Measurements from ENCODE around the gene CDC25B. TPM values are rescaled to one million over a fixed set of nuclear protein-coding genes. Genes with fewer than 3 reads are reported as not detected.

The CDC25B gene
- 60.6 TPM for total RNA-seq

DNA sequence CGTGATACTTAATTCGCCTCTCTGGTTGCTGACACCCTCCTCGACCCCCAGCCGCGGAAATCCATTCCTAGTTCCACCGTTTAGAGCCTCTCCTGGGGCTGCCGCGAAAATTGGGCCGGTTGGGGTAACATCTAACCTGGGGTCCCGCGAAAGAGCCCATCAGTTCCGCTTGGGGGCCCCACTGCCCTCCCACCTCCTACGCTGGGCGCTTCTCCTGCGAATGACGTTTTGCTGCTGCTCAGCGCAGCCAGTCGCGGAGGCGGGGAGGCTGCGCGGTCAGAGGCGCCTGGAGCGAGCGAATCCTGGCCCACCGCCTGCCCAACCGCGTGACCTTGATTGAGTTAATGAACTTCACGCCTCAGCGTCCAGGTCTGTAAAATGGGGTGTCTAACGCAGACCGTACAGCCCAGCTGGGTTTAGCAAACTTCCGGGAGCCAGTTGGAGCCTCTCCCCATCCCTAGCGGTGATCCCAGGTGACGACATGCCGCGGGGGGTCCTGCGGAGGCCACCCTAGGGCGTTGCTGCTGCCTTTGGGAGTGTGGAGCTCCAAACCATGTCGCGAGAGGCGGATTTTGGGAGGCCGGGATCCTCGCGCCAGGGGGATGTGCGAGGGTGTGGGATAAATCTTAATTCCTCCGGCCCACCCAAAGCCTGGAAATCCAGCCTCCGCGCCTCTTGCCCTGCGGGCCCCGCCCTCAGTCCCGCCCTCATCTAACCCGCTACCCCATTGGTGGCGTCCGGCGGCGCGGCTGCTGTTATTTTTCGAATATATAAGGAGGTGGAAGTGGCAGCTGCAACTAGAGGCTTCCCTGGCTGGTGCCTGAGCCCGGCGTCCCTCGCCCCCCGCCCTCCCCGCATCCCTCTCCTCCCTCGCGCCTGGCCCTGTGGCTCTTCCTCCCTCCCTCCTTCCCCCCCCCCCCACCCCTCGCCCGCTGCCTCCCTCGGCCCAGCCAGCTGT, at the start of gene CDC25B:
Gene CDC25B, plus strand, starts transcription at position 800 of the 958 bp plus-strand sequence. CDS start 222 bp downstream, outside the sequence.
- Histone ChIP-seq H3K27ac (peak within 1 kb of the TSS; percentile 91 to 96), H3K36me3 (peaks cover 6 to 7% of the 10 kb centered on the region in 2 donors), H3K9me3 (no peaks in the 10 kb centered on the region), H3K4me3 (peak within 1 kb of the TSS; percentile 66 to 74), H3K4me1 (peaks cover 14 to 27% of the 10 kb centered on the region in 2 donors), H3K27me3 (no peaks in the 10 kb centered on the region)
- TF ChIP-seq, protein P1, sequence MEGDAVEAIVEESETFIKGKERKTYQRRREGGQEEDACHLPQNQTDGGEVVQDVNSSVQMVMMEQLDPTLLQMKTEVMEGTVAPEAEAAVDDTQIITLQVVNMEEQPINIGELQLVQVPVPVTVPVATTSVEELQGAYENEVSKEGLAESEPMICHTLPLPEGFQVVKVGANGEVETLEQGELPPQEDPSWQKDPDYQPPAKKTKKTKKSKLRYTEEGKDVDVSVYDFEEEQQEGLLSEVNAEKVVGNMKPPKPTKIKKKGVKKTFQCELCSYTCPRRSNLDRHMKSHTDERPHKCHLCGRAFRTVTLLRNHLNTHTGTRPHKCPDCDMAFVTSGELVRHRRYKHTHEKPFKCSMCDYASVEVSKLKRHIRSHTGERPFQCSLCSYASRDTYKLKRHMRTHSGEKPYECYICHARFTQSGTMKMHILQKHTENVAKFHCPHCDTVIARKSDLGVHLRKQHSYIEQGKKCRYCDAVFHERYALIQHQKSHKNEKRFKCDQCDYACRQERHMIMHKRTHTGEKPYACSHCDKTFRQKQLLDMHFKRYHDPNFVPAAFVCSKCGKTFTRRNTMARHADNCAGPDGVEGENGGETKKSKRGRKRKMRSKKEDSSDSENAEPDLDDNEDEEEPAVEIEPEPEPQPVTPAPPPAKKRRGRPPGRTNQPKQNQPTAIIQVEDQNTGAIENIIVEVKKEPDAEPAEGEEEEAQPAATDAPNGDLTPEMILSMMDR (IDR thresholded peaks at IDR 0.05): peak; percentile 36 to 78 (median 45)
- peak; percentile 85 to 98 for DNase-seq (ENCODE audit: low spot score in 2 of 2)
- intact Hi-C loops (cut with DNase I): loop anchor here (1.0 kb wide), 2 partner anchors 13 to 25 kb away; partner anchors contain the start of gene AP5S1

DNA sequence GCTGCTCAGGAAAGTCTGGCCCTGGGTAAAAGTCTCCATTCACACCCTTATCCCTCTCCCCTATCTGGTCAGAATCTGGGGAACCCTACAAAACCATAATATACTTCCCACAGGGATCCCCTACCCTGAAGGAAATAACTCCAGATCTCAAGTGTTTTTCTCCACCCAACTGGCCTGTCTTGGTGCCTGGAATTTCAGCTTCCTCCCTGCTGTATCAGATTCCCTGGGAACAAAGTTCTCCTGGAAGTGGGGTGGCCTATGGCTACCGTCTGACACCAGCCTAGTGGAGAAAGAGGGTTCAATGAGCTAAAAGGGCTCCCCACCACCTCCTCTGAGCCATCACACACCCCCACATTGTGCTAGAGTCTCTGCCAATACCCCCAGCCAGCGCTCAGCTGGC, 48.6 kb upstream of the CDC25B start:
- Histone ChIP-seq H3K9me3 (no peaks in the 10 kb centered on the region), H3K36me3 (no peaks in the 10 kb centered on the region), H3K4me1 (peaks cover 3 to 8% of the 10 kb centered on the region in 2 donors), H3K4me3 (no peak overlapping the region), H3K27me3 (no peaks in the 10 kb centered on the region), H3K27ac (no peak overlapping the region)
- TF ChIP-seq, protein P1 (IDR thresholded peaks at IDR 0.05): no peak
- intact Hi-C loops (cut with DNase I): no loop called here
- no peak for DNase-seq (ENCODE audit: low spot score in 2 of 2)

DNA sequence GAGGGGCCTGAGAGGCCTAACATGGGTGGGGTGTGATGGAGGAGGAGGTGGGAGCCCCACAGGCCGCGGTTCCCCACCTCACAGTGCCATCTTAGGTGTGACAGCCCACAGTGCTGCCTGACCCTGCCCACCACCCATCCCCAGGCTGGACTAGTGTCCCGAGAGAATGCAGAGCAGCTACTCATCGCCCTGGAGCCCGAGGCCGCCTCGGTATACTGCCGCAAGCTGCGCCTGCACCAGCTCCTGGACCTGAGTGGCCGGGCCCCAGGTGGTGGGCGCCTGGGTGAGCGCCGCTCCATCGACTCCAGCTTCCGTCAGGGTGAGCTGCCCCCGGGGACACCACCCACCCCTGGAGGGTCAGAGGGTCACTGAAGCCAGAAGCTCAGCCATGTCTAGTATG, 48.0 kb upstream of the CDC25B start:
- H3K27ac ChIP-seq: no peak overlapping the region
- no peaks in the 10 kb centered on the region for H3K9me3 ChIP-seq
- no peaks in the 10 kb centered on the region for H3K27me3 ChIP-seq
- H3K4me3 ChIP-seq: no peak overlapping the region
- peaks cover 3 to 8% of the 10 kb centered on the region in 2 donors for H3K4me1 ChIP-seq
- H3K36me3 ChIP-seq: no peaks in the 10 kb centered on the region
- intact Hi-C loops (cut with DNase I): loop anchor here (2.0 kb wide), 1 partner anchor 71 kb away; no protein-coding TSS in a partner anchor
- TF ChIP-seq, protein P1 (IDR thresholded peaks at IDR 0.05): no peak
- no peak for DNase-seq (ENCODE audit: low spot score in 2 of 2)

DNA sequence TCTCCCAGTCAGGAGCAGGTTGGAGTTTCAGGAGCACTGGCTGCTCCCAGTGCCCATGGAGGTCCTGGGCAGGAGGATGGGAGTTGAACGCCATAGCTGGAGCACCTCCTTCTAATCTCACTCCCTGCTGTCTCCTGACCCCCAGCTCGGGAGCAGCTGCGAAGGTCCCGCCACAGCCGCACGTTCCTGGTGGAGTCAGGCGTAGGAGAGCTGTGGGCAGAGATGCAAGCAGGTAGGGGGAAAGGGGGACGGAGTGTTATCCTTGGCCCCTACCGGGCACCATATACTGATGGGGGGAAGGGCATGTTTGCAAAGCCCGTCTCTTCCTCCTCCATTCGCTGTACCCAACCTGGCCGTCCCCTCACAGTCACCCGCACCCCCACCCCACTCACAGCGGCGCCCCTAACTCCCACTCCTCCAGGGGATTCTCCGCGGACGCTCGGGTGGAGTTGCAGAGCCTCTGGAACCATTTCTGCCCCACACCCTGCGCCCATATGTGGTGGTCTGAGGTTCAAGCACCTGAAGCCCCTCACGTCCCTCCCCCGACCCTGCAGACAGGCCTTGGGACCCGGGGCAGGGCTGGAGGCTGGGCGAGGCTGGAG, 46.9 kb upstream of the CDC25B start:
- Histone ChIP-seq H3K9me3 (no peaks in the 10 kb centered on the region), H3K4me3 (no peak overlapping the region), H3K27ac (no peak overlapping the region), H3K4me1 (peaks cover 3 to 8% of the 10 kb centered on the region in 2 donors), H3K36me3 (no peaks in the 10 kb centered on the region), H3K27me3 (no peaks in the 10 kb centered on the region)
- intact Hi-C loops (cut with DNase I): loop anchor here (2.0 kb wide), 1 partner anchor 72 kb away; no protein-coding TSS in a partner anchor
- DNase-seq (ENCODE audit: low spot score in 2 of 2): no peak
- TF ChIP-seq, protein P1 (IDR thresholded peaks at IDR 0.05): no peak

DNA sequence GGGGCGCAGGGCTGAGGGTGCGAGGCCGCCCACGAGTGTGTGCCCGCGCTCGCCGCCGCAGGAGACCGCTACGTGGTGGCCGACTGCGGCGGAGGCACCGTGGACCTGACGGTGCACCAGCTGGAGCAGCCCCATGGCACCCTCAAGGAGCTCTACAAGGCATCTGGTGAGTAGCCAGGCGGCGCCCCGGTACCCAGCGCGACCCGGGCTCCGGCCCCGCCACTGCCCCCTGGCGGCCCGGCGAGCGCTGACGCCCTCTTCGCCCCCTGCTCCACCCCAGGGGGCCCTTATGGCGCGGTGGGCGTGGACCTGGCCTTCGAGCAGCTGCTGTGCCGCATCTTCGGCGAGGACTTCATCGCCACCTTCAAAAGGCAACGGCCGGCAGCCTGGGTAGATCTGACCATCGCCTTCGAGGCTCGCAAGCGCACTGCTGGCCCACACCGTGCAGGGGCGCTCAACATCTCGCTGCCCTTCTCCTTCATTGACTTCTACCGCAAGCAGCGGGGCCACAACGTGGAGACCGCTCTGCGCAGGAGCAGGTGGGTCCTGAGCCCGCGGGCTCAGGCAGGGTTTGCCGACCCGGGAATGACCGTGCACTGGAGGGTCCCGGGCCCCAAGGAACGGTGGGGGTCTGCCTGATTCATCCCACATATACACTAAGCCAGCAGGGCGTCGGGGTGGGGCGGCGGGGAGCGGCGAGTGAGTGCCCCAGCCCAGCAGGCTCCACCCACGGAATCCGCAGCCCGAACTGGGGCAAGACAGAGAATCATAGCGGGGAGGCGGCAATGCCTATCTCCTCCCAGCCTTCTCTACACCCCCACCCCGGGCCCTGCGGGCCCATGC, 46.2 kb upstream of the CDC25B start:
- intact Hi-C loops (cut with DNase I): loop anchor here (2.0 kb wide), 1 partner anchor 73 kb away; no protein-coding TSS in a partner anchor
- peak overlapping the region; percentile 25 to 33 for H3K4me3 ChIP-seq

More for the DNA sequence above, 46.2 kb upstream of the CDC25B start:
- TF ChIP-seq, protein P1 (IDR thresholded peaks at IDR 0.05): peak; percentile 37 to 72 (median 65)
- no peaks in the 10 kb centered on the region for H3K27me3 ChIP-seq
- no peaks in the 10 kb centered on the region for H3K9me3 ChIP-seq
- no peak overlapping the region for H3K27ac ChIP-seq
- peaks cover 3 to 8% of the 10 kb centered on the region in 2 donors for H3K4me1 ChIP-seq
- H3K36me3 ChIP-seq: no peaks in the 10 kb centered on the region
- no peak for DNase-seq (ENCODE audit: low spot score in 2 of 2)
